ENCODE measurements around the gene RGS17. TPM values are rescaled to one million over a fixed set of nuclear protein-coding genes. Genes with fewer than 3 reads are reported as not detected.

Gene RGS17
- total RNA-seq, 4 donors from 2014 or later = 0.06 to 0.83 (median 0.34) TPM

- H3K36me3 ChIP-seq = no peaks in the 10 kb centered on the region
- intact Hi-C loops (cut with DNase I) = no loop called here
- no peaks in the 10 kb centered on the region for H3K4me1 ChIP-seq
- peaks cover 0 to 6% (median 3%) of the 10 kb centered on the region in 4 donors for H3K9me3 ChIP-seq
- no peak for DNase-seq (ENCODE audit: extremely low spot score)
- no peak overlapping the region for H3K27ac ChIP-seq (replicated peaks in 1 of 4)
- TF ChIP-seq POLR2AphosphoS5 (IDR thresholded peaks at IDR 0.05) (no peak), EP300 (IDR thresholded peaks at IDR 0.05) (no peak), POLR2A (IDR thresholded peaks at IDR 0.05; ENCODE audit: low read depth) (no peak), CTCF (IDR thresholded peaks at IDR 0.05) (no peak)
- H3K4me3 ChIP-seq = no peak overlapping the region
- H3K27me3 ChIP-seq = no peaks in the 10 kb centered on the region
Measured at GRCh38 chr6:153069897-153070296, 61.2 kb downstream of the RGS17 start.

- no peak for DNase-seq (ENCODE audit: extremely low spot score)
- Histone ChIP-seq H3K36me3 (no peaks in the 10 kb centered on the region), H3K4me1 (no peaks in the 10 kb centered on the region), H3K27me3 (no peaks in the 10 kb centered on the region), H3K4me3 (no peak overlapping the region), H3K27ac (replicated peaks in 1 of 4) (no peak overlapping the region), H3K9me3 (peaks cover 0 to 15% (median 3%) of the 10 kb centered on the region in 4 donors)
- TF ChIP-seq POLR2A (IDR thresholded peaks at IDR 0.05; ENCODE audit: low read depth) (no peak), POLR2AphosphoS5 (IDR thresholded peaks at IDR 0.05) (no peak), CTCF (IDR thresholded peaks at IDR 0.05) (no peak), EP300 (IDR thresholded peaks at IDR 0.05) (no peak)
- intact Hi-C loops (cut with DNase I) = no loop called here
Measured at GRCh38 chr6:153065222-153065621, 65.9 kb downstream of the RGS17 start.

- H3K4me1 ChIP-seq = no peaks in the 10 kb centered on the region
- no peaks in the 10 kb centered on the region for H3K36me3 ChIP-seq
- H3K9me3 ChIP-seq = peaks cover 0 to 15% (median 3%) of the 10 kb centered on the region in 4 donors
- TF ChIP-seq EP300 (IDR thresholded peaks at IDR 0.05) (no peak), CTCF (IDR thresholded peaks at IDR 0.05) (no peak), POLR2A (IDR thresholded peaks at IDR 0.05; ENCODE audit: low read depth) (no peak), POLR2AphosphoS5 (IDR thresholded peaks at IDR 0.05) (no peak)
- H3K27ac ChIP-seq (replicated peaks in 1 of 4) = no peak overlapping the region
- no peak overlapping the region for H3K4me3 ChIP-seq
- no peaks in the 10 kb centered on the region for H3K27me3 ChIP-seq
- no peak for DNase-seq (ENCODE audit: extremely low spot score)
- intact Hi-C loops (cut with DNase I) = no loop called here
Measured at GRCh38 chr6:153063936-153064335, 67.1 kb downstream of the RGS17 start.

- intact Hi-C loops (cut with DNase I) = no loop called here
- 100% methylated on average over 1 of the region's 2 CpGs for WGBS
- TF ChIP-seq POLR2A (IDR thresholded peaks at IDR 0.05; ENCODE audit: low read depth) = no peak
- no peak for TF ChIP-seq EP300 (IDR thresholded peaks at IDR 0.05)
- no peak for TF ChIP-seq POLR2AphosphoS5 (IDR thresholded peaks at IDR 0.05)
- no peak for TF ChIP-seq CTCF (IDR thresholded peaks at IDR 0.05)
Measured at GRCh38 chr6:153062516-153062915, 68.6 kb downstream of the RGS17 start.

GRCh38 chr6:153059757-153060156, 71.3 kb downstream of the RGS17 start:
- H3K27ac ChIP-seq (replicated peaks in 1 of 4) = no peak overlapping the region
- H3K4me1 ChIP-seq = no peaks in the 10 kb centered on the region
- no peaks in the 10 kb centered on the region for H3K27me3 ChIP-seq
- 100% methylated on average over 1 of the region's 1 CpG for WGBS
- peaks cover 0 to 9% (median 0%) of the 10 kb centered on the region in 4 donors for H3K9me3 ChIP-seq
- H3K4me3 ChIP-seq = no peak overlapping the region
- TF ChIP-seq POLR2A (IDR thresholded peaks at IDR 0.05; ENCODE audit: low read depth) = no peak
- TF ChIP-seq CTCF (IDR thresholded peaks at IDR 0.05) = no peak
- TF ChIP-seq POLR2AphosphoS5 (IDR thresholded peaks at IDR 0.05) = no peak
- no peak for TF ChIP-seq EP300 (IDR thresholded peaks at IDR 0.05)
- no peaks in the 10 kb centered on the region for H3K36me3 ChIP-seq
- DNase-seq (ENCODE audit: extremely low spot score) = no peak
- intact Hi-C loops (cut with DNase I) = no loop called here

More at GRCh38 chr6:153062516-153062915, 68.6 kb downstream of the RGS17 start:
- H3K27me3 ChIP-seq = no peaks in the 10 kb centered on the region
- H3K4me3 ChIP-seq = no peak overlapping the region
- no peaks in the 10 kb centered on the region for H3K36me3 ChIP-seq
- H3K27ac ChIP-seq (replicated peaks in 1 of 4) = no peak overlapping the region
- no peaks in the 10 kb centered on the region for H3K4me1 ChIP-seq
- DNase-seq (ENCODE audit: extremely low spot score) = no peak
- H3K9me3 ChIP-seq = peaks cover 0 to 9% (median 3%) of the 10 kb centered on the region in 4 donors

All from esophagus muscularis mucosa (tissue), 4 donors.